AG04449 (cell line): ENCODE results near the gene LYSMD3.

Experiments
- CTCF ChIA-PET: fragments of 350-600 bp; formaldehyde crosslinking; extraction: SDS; loops from one replicate; lab custom pipeline; 2021; ENCODE audit warnings: antibody characterized with exemption; lab: Yijun Ruan, JAX
- POLR2A ChIA-PET: fragments of 400-600, 350-600 bp; formaldehyde crosslinking; extraction: SDS; loops from one replicate; lab custom pipeline; 2020; ENCODE audit warnings: antibody characterized with exemption, inconsistent platforms; lab: Yijun Ruan, JAX
- DNase-seq: peaks from one replicate; pipeline ENCODE4 v3.0.0-alpha.2; 2010; ENCODE audit warnings: low read depth, low spot score
- H3K4me3 ChIP-seq: 2 replicates; pipeline ENCODE4 v1.5.1; 2011; ENCODE audit warnings: low read depth, mild to moderate bottlenecking, control low read depth, low read length
- TF ChIP-seq, protein P1 (sequence below): IDR thresholded peaks from one replicate; pipeline ENCODE4 v1.5.1; 2011; ENCODE audit warnings: mild to moderate bottlenecking, moderate library complexity, low read length, control low read depth, inconsistent platforms; ENCODE audit not compliant: insufficient read depth; ENCODE audit errors: missing control alignments

Gene LYSMD3

GRCh38 chr5:90550963-90551362, 21.6 kb upstream of the LYSMD3 start:
- POLR2A ChIA-PET, result no interaction called here
- TF ChIP-seq, protein P1, sequence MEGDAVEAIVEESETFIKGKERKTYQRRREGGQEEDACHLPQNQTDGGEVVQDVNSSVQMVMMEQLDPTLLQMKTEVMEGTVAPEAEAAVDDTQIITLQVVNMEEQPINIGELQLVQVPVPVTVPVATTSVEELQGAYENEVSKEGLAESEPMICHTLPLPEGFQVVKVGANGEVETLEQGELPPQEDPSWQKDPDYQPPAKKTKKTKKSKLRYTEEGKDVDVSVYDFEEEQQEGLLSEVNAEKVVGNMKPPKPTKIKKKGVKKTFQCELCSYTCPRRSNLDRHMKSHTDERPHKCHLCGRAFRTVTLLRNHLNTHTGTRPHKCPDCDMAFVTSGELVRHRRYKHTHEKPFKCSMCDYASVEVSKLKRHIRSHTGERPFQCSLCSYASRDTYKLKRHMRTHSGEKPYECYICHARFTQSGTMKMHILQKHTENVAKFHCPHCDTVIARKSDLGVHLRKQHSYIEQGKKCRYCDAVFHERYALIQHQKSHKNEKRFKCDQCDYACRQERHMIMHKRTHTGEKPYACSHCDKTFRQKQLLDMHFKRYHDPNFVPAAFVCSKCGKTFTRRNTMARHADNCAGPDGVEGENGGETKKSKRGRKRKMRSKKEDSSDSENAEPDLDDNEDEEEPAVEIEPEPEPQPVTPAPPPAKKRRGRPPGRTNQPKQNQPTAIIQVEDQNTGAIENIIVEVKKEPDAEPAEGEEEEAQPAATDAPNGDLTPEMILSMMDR, result no peak
- CTCF ChIA-PET, result no interaction called here

DNA sequence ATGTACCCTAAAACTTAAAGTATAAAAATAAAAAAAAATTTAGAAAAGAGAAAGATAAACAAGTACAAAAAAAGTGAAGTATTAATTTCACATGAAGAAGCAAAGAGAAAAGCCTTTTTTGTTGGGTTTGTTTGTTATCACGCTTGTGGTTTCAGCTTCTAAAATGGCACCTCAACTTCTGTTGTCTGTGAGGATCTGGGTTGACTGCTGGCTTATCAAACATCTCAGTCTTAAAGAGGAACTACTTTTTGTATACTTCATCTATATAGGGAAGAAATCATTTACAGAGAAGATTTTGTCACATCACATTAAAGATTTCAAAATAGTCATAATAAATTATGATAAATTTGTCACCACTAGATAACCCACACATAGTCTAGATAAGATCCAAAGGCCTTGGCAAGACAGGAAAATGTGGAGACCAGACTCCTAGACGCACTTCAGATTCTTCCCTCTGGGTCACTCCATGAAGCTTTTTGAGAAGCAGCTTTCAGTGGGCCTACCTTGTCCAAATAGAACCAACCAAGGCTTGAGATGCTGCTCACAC, 20.4 kb upstream of the LYSMD3 start:
- ChIA-PET CTCF (no interaction called here), POLR2A (no interaction called here)
- no peak for DNase-seq
- TF ChIP-seq, protein P1, result no peak
- H3K4me3 ChIP-seq, result no peak overlapping the region

More at GRCh38 chr5:90550963-90551362, 21.6 kb upstream of the LYSMD3 start:
- no peak overlapping the region for H3K4me3 ChIP-seq
- no peak for DNase-seq

- no peak for DNase-seq
- TF ChIP-seq, protein P1, result no peak
- ChIA-PET CTCF (no interaction called here), POLR2A (no interaction called here)
- no peak overlapping the region for H3K4me3 ChIP-seq
Observed at GRCh38 chr5:90549223-90549622, 19.8 kb upstream of the LYSMD3 start.

GRCh38 chr5:90548069-90548593, 18.7 kb upstream of the LYSMD3 start:
- H3K4me3 ChIP-seq, result no peak overlapping the region
- CTCF ChIA-PET, result interaction anchor here (0.6 to 1.0 kb wide), 2 partner anchors 16 to 111 kb away, joined by 3 to 4 read pairs; no protein-coding TSS in a partner anchor
- TF ChIP-seq, protein P1, result no peak
- DNase-seq, result no peak
- POLR2A ChIA-PET, result no interaction called here

- ChIA-PET CTCF (interaction anchor here (0.6 to 1.0 kb wide), 3 partner anchors 15 to 110 kb away, joined by 3 to 4 read pairs (median 3); no protein-coding TSS in a partner anchor), POLR2A (no interaction called here)
- H3K4me3 ChIP-seq, result no peak overlapping the region
- no peak for DNase-seq
- TF ChIP-seq, protein P1, result no peak
Observed at GRCh38 chr5:90547072-90547536, 17.7 kb upstream of the LYSMD3 start.

DNA sequence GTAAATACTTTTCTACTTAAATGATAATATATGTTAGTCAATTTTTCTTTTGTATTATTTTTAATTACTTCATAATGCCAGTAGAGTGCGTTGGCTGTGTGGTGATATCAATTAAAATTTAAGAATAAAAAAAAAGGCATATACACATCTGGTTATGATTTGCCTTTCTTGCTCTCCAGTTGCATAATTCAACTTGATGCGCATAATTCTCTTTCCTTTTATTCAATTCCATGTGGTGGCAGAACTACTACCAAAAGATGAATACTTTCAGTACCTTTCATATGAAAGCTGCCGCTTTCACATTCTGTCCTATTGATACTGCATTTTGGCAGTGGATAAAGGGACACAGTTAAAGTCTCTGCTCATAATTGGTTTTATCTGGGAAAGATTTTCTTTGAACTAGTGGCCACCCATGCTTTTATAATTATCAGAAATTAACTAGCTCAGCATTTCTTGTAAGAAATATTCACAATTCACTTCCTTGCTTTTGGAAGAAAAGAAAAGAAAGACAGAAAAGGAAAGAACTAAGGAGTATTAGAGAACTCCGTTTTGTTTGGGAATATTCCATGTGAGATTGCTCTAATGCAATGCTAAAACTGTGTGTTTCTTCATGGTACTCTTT, 16.9 kb upstream of the LYSMD3 start:
- ChIA-PET POLR2A (no interaction called here), CTCF (no interaction called here)
- H3K4me3 ChIP-seq, result no peak overlapping the region
- TF ChIP-seq, protein P1, result no peak
- DNase-seq, result no peak
